PC-9 (cell line): ENCODE measurements around the gene SHROOM3. TPM values are rescaled to one million over a fixed set of nuclear protein-coding genes. Genes with fewer than 3 reads are reported as not detected.
A peak's percentile ranks its signal among the peaks of the same experiment; 100 is the strongest.

ENCODE experiments used
- BruUV-seq: library from RNA; stranded (reverse); fragments of 400-500 nt; replicated peaks from 2 replicates; lab custom pipeline; 2021; lab: Mats Ljungman, UMichigan
- CTCF ChIA-PET: fragments of 300-600 bp; sonication (Branson Sonifier 250); formaldehyde crosslinking; loops from one replicate; lab custom pipeline; 2022; ENCODE audit warnings: antibody characterized with exemption; lab: Charles Lee
- POLR2A ChIA-PET: fragments of 300-600 bp; sonication (Branson Sonifier 250); formaldehyde crosslinking; loops from one replicate; lab custom pipeline; 2022; ENCODE audit warnings: antibody characterized with exemption; ENCODE audit not compliant: unreplicated experiment; lab: Charles Lee
- DNase-seq, 2 experiments: peaks; one replicate each; pipeline versions ENCODE4 v3.0.0 to v3.0.0-alpha.2; 2015 to 2022; ENCODE audit warnings: mixed read lengths in 1 of 2
- H2AFZ ChIP-seq: fragments of 200-600 bp; sonication (generic); 2 replicates; pipeline ENCODE4 v1.8.1; 2017; ENCODE audit warnings: antibody characterized with exemption
- H3F3A ChIP-seq: fragments of 200-600 bp; sonication (generic); 2 replicates; pipeline ENCODE4 v1.8.1; 2017; ENCODE audit warnings: antibody characterized with exemption, mild to moderate bottlenecking, low read depth; ENCODE audit not compliant: insufficient read depth
- H3K27ac ChIP-seq: fragments of 200-600 bp; sonication (generic); 2 replicates; pipeline ENCODE4 v1.6.1; 2016; ENCODE audit warnings: mixed run types
- H3K27me3 ChIP-seq: fragments of 200-600 bp; sonication (generic); 2 replicates; pipeline ENCODE4 v1.6.1; 2016; ENCODE audit warnings: low read depth, mixed run types; ENCODE audit not compliant: insufficient read depth
- H3K36me3 ChIP-seq: fragments of 200-600 bp; sonication (generic); 2 replicates; pipeline ENCODE4 v1.6.1; 2016; ENCODE audit warnings: low read depth, mixed run types
- H3K4me1 ChIP-seq: fragments of 200-600 bp; sonication (generic); replicated peaks from 2 replicates; pipeline ENCODE4 v1.6.1; 2016; ENCODE audit warnings: mixed run types; ENCODE audit not compliant: insufficient read depth
- H3K4me2 ChIP-seq: fragments of 200-600 bp; sonication (generic); 2 replicates; pipeline ENCODE4 v1.6.1; 2017; ENCODE audit warnings: mixed run types
- H3K4me3 ChIP-seq: fragments of 200-600 bp; sonication (generic); 2 replicates; pipeline ENCODE4 v1.6.1; 2016; ENCODE audit warnings: mixed run types
- H3K79me2 ChIP-seq: fragments of 200-600 bp; sonication (generic); 2 replicates; pipeline ENCODE4 v1.6.1; 2017; ENCODE audit warnings: low read depth, mixed run types
- H3K9me2 ChIP-seq: fragments of 200-600 bp; sonication (generic); 2 replicates; pipeline ENCODE4 v1.8.1; 2017; ENCODE audit warnings: mild to moderate bottlenecking; ENCODE audit not compliant: insufficient read depth
- H3K9me3 ChIP-seq: fragments of 200-600 bp; sonication (generic); 2 replicates; pipeline ENCODE4 v1.8.1; 2016; ENCODE audit warnings: low read depth; ENCODE audit not compliant: insufficient read depth
- H4K20me1 ChIP-seq: fragments of 200-600 bp; sonication (generic); 2 replicates; pipeline ENCODE4 v1.8.1; 2017; ENCODE audit not compliant: insufficient read depth
- EZH2 ChIP-seq: fragments of 200-600 bp; sonication (generic); IDR thresholded peaks from 2 replicates; pipeline ENCODE4 v1.8.0; 2017; ENCODE audit warnings: antibody characterized with exemption, low read depth
- intact Hi-C: fragments of 100-400 bp; cut with micrococcal nuclease; formaldehyde crosslinking; loops from one replicate; pipeline ENCODE4 v1.10.0; 2022; ENCODE audit not compliant: unreplicated experiment
- total RNA-seq: library from RNA; stranded (reverse); gene quantifications from 2 replicates; pipeline ENCODE4 v1.2.3, GENCODE V29; 2021
- TF ChIP-seq, protein P1 (sequence below): fragments of 200-600 bp; sonication (generic); conservative IDR thresholded peaks from 2 replicates; pipeline ENCODE4 v1.6.1; 2017; ENCODE audit warnings: mixed run types, antibody characterized with exemption, mild to moderate bottlenecking, moderate library complexity

Gene SHROOM3
- total RNA-seq, 1 experiment from 2014 or later: 44.3 TPM

DNA sequence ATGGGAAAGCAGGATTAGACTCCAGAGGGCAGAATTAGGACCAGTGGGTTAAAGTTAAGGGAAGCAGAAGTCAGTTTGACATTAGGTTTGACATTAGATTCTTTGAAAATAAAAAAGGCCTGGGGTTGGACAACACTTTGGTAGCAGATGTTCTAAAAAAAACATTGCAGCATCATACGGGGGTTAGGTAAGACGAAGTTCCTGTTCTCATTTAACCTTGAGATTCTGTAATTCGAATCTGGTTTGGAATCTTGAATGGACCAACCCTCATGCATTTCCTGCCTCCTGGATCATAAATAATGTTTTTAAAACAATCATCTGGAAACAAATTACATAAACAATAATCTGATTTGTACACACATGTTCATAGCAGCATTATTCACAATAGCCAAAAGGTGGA lies 181.0 kb downstream of the SHROOM3 start:
- Histone ChIP-seq H3K9me2 (no peaks in the 10 kb centered on the region), H3K4me3 (no peak overlapping the region), H3K27ac (no peak overlapping the region), H3K4me2 (no peak overlapping the region), H3K4me1 (peaks cover 5% of the 10 kb centered on the region), H3F3A (no peaks in the 10 kb centered on the region), H2AFZ (no peak overlapping the region), H3K79me2 (no peaks in the 10 kb centered on the region), H3K36me3 (no peaks in the 10 kb centered on the region), H4K20me1 (no peaks in the 10 kb centered on the region), H3K27me3 (no peaks in the 10 kb centered on the region), H3K9me3 (no peaks in the 10 kb centered on the region)
- DNase-seq: no peak
- TF ChIP-seq EZH2: no peak
- TF ChIP-seq, protein P1, sequence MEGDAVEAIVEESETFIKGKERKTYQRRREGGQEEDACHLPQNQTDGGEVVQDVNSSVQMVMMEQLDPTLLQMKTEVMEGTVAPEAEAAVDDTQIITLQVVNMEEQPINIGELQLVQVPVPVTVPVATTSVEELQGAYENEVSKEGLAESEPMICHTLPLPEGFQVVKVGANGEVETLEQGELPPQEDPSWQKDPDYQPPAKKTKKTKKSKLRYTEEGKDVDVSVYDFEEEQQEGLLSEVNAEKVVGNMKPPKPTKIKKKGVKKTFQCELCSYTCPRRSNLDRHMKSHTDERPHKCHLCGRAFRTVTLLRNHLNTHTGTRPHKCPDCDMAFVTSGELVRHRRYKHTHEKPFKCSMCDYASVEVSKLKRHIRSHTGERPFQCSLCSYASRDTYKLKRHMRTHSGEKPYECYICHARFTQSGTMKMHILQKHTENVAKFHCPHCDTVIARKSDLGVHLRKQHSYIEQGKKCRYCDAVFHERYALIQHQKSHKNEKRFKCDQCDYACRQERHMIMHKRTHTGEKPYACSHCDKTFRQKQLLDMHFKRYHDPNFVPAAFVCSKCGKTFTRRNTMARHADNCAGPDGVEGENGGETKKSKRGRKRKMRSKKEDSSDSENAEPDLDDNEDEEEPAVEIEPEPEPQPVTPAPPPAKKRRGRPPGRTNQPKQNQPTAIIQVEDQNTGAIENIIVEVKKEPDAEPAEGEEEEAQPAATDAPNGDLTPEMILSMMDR: no peak
- intact Hi-C loops: no loop called here
- ChIA-PET POLR2A (no interaction called here), CTCF (no interaction called here)
- BruUV-seq: no TSS peak

DNA sequence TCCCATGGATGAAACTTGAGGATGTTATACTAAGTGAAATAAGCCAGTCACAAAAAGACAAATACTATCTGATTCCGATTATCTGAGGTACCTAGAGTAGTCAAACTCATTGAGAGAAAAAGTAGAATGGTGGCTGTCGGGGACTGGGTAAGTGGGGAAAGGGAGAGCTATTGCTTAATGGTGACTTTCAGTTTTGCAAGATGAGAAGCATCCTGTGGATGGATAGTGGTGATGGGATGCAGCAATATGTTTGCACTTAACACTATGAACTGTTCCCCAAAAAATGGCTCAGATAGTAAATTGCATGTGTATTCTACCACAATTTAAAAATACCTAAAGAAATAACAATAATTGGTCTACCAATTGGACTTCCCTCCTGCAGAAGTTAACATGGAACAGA lies 181.5 kb downstream of the SHROOM3 start:
- no peaks in the 10 kb centered on the region for H3K9me2 ChIP-seq
- no peaks in the 10 kb centered on the region for H3K27me3 ChIP-seq
- TF ChIP-seq, protein P1: no peak
- TF ChIP-seq EZH2: no peak
- H3K36me3 ChIP-seq: no peaks in the 10 kb centered on the region
- H4K20me1 ChIP-seq: no peaks in the 10 kb centered on the region
- no peaks in the 10 kb centered on the region for H3K9me3 ChIP-seq
- BruUV-seq: no TSS peak
- DNase-seq: no peak
- ChIA-PET POLR2A (no interaction called here), CTCF (no interaction called here)
- peaks cover 4% of the 10 kb centered on the region; the same call in 1 of the 2 replicates for H3F3A ChIP-seq
- H3K4me2 ChIP-seq: no peak overlapping the region
- H2AFZ ChIP-seq: no peak overlapping the region
- intact Hi-C loops: no loop called here
- H3K4me3 ChIP-seq: no peak overlapping the region
- no peaks in the 10 kb centered on the region for H3K79me2 ChIP-seq
- no peak overlapping the region for H3K27ac ChIP-seq
- peaks cover 11% of the 10 kb centered on the region for H3K4me1 ChIP-seq

GRCh38 chr4:76620723-76621468 lies 185.9 kb downstream of the SHROOM3 start:
- POLR2A ChIA-PET: interaction anchor here (0.8 kb wide), 1 partner anchor 72 kb away, joined by 6 read pairs; no protein-coding TSS in a partner anchor

More at GRCh38 chr4:76620723-76621468, 185.9 kb downstream of the SHROOM3 start:
- no TSS peak for BruUV-seq
- no peak overlapping the region for H3K4me3 ChIP-seq
- H3K4me2 ChIP-seq: peak overlapping the region; percentile 67
- no peaks in the 10 kb centered on the region for H3K27me3 ChIP-seq
- DNase-seq: no peak
- no peaks in the 10 kb centered on the region for H4K20me1 ChIP-seq
- H3K4me1 ChIP-seq: peaks cover 45% of the 10 kb centered on the region
- no peaks in the 10 kb centered on the region for H3K79me2 ChIP-seq
- H3K9me3 ChIP-seq: no peaks in the 10 kb centered on the region
- H3K9me2 ChIP-seq: no peaks in the 10 kb centered on the region
- no peaks in the 10 kb centered on the region for H3K36me3 ChIP-seq
- intact Hi-C loops: loop anchor here (5.0 kb wide), 1 partner anchor 46 kb away; no protein-coding TSS in a partner anchor
- peak overlapping the region; percentile 67 for H3K27ac ChIP-seq
- TF ChIP-seq EZH2: no peak
- TF ChIP-seq, protein P1: no peak
- no peak overlapping the region for H2AFZ ChIP-seq
- H3F3A ChIP-seq: peaks cover 27% of the 10 kb centered on the region
- CTCF ChIA-PET: no interaction called here
